ENCODE measurements around the gene CDKN2B. TPM values are rescaled to one million over a fixed set of nuclear protein-coding genes. Genes with fewer than 3 reads are reported as not detected.

The CDKN2B gene
- total RNA-seq, 1 donor from 2014 or later, result 45.2 TPM

GRCh38 chr9:22053178-22053577 is 44.1 kb upstream of the CDKN2B start:
- Mint-ChIP-seq H3K36me3 (peaks cover 5% of the 10 kb centered on the region), H3K27ac (peak overlapping the region; percentile 68), H3K27me3 (ENCODE audit: low read depth) (no peaks in the 10 kb centered on the region), H3K4me3 (no peak overlapping the region), H3K9me3 (peaks cover 1% of the 10 kb centered on the region), H3K4me1 (peaks cover 37% of the 10 kb centered on the region)
- TF ChIP-seq CTCF (IDR thresholded peaks at IDR 0.05; ENCODE audit: unreplicated experiment), result no peak
- DNase-seq (ENCODE audit: low spot score in 2 of 2, unreplicated experiment in 2 of 2), result no peak

- DNase-seq (ENCODE audit: low spot score in 2 of 2, unreplicated experiment in 2 of 2), result no peak
- H3K4me3 Mint-ChIP-seq, result no peak overlapping the region
- no peaks in the 10 kb centered on the region for H3K27me3 Mint-ChIP-seq (ENCODE audit: low read depth)
- peaks cover 4% of the 10 kb centered on the region for H3K36me3 Mint-ChIP-seq
- peak overlapping the region; percentile 68 for H3K27ac Mint-ChIP-seq
- no peak for TF ChIP-seq CTCF (IDR thresholded peaks at IDR 0.05; ENCODE audit: unreplicated experiment)
- H3K4me1 Mint-ChIP-seq, result peaks cover 37% of the 10 kb centered on the region
- H3K9me3 Mint-ChIP-seq, result no peaks in the 10 kb centered on the region
These were observed 43.4 kb upstream of the CDKN2B start for GRCh38 chr9:22052376-22052945.

- TF ChIP-seq CTCF (IDR thresholded peaks at IDR 0.05; ENCODE audit: unreplicated experiment), result no peak
- DNase-seq (ENCODE audit: low spot score in 2 of 2, unreplicated experiment in 2 of 2), result no peak
- Mint-ChIP-seq H3K36me3 (no peaks in the 10 kb centered on the region), H3K9me3 (no peaks in the 10 kb centered on the region), H3K27me3 (ENCODE audit: low read depth) (no peaks in the 10 kb centered on the region), H3K4me3 (no peak overlapping the region), H3K27ac (peak overlapping the region; percentile 53), H3K4me1 (peaks cover 46% of the 10 kb centered on the region)
These were observed 41.8 kb upstream of the CDKN2B start for GRCh38 chr9:22050924-22051323.

- DNase-seq (ENCODE audit: low spot score in 2 of 2, unreplicated experiment in 2 of 2), result no peak
- Mint-ChIP-seq H3K36me3 (no peaks in the 10 kb centered on the region), H3K4me1 (peaks cover 43% of the 10 kb centered on the region), H3K9me3 (no peaks in the 10 kb centered on the region), H3K4me3 (no peak overlapping the region), H3K27me3 (ENCODE audit: low read depth) (no peaks in the 10 kb centered on the region), H3K27ac (no peak overlapping the region)
- TF ChIP-seq CTCF (IDR thresholded peaks at IDR 0.05; ENCODE audit: unreplicated experiment), result no peak
These were observed 40.3 kb upstream of the CDKN2B start for GRCh38 chr9:22049411-22049810.

- Mint-ChIP-seq H3K36me3 (no peaks in the 10 kb centered on the region), H3K4me3 (no peak overlapping the region), H3K9me3 (no peaks in the 10 kb centered on the region), H3K4me1 (peaks cover 41% of the 10 kb centered on the region), H3K27ac (no peak overlapping the region), H3K27me3 (ENCODE audit: low read depth) (no peaks in the 10 kb centered on the region)
- no peak for DNase-seq (ENCODE audit: low spot score in 2 of 2, unreplicated experiment in 2 of 2)
- no peak for TF ChIP-seq CTCF (IDR thresholded peaks at IDR 0.05; ENCODE audit: unreplicated experiment)
These were observed 38.5 kb upstream of the CDKN2B start for GRCh38 chr9:22047596-22047995.

Measured in mesothelial cell of epicardium (in vitro differentiated cells).